Activated naive CD8-positive, alpha-beta T cell treated with anti-CD3 and anti-CD28 coated beads for 36 hours (primary cell): ENCODE measurements around the gene TACR1. TPM values are rescaled to one million over a fixed set of nuclear protein-coding genes. Genes with fewer than 3 reads are reported as not detected.

Experiments used
- DNase-seq: peaks from one replicate; pipeline ENCODE4 v3.0.0; 2021
- H3K27ac Mint-ChIP-seq: one replicate; pipeline ENCODE4 v1.8.0; 2022; ENCODE audit warnings: mild to moderate bottlenecking, moderate library complexity, mixed read lengths
- H3K27me3 Mint-ChIP-seq: one replicate; pipeline ENCODE4 v1.8.0; 2022; ENCODE audit warnings: mild to moderate bottlenecking, mixed read lengths
- H3K36me3 Mint-ChIP-seq: one replicate; pipeline ENCODE4 v1.8.0; 2021; ENCODE audit warnings: mild to moderate bottlenecking, mixed read lengths
- H3K4me1 Mint-ChIP-seq: one replicate; pipeline ENCODE4 v1.8.0; 2021; ENCODE audit warnings: mixed read lengths
- H3K4me3 Mint-ChIP-seq: one replicate; pipeline ENCODE4 v1.8.0; 2022; ENCODE audit warnings: mild to moderate bottlenecking, moderate library complexity, mixed read lengths
- H3K9me3 Mint-ChIP-seq: one replicate; pipeline ENCODE4 v1.8.0; 2022; ENCODE audit warnings: mixed read lengths
- total RNA-seq, 2 experiments: library from RNA; stranded (reverse); gene quantifications; one replicate each; pipeline ENCODE4 v1.2.3, GENCODE V29; 2021

The TACR1 gene
- total RNA-seq, 2 experiments from 2014 or later = not detected

GRCh38 chr2:75210409-75210808 is 11.1 kb upstream of the TACR1 start:
- H3K36me3 Mint-ChIP-seq = no peaks in the 10 kb centered on the region
- H3K4me1 Mint-ChIP-seq = peaks cover 4% of the 10 kb centered on the region
- H3K4me3 Mint-ChIP-seq = no peak overlapping the region
- no peak for DNase-seq
- peaks cover 8% of the 10 kb centered on the region for H3K9me3 Mint-ChIP-seq
- no peak overlapping the region for H3K27ac Mint-ChIP-seq
- peaks cover 6% of the 10 kb centered on the region for H3K27me3 Mint-ChIP-seq

GRCh38 chr2:75208738-75209137 is 9.4 kb upstream of the TACR1 start:
- no peak for DNase-seq
- Mint-ChIP-seq H3K4me1 (peaks cover 4% of the 10 kb centered on the region), H3K27ac (no peak overlapping the region), H3K36me3 (no peaks in the 10 kb centered on the region), H3K9me3 (peaks cover 8% of the 10 kb centered on the region), H3K4me3 (no peak overlapping the region), H3K27me3 (peaks cover 20% of the 10 kb centered on the region)

GRCh38 chr2:75204833-75205232 is 5.5 kb upstream of the TACR1 start:
- peaks cover 56% of the 10 kb centered on the region for H3K27me3 Mint-ChIP-seq
- H3K4me3 Mint-ChIP-seq = no peak overlapping the region
- no peaks in the 10 kb centered on the region for H3K36me3 Mint-ChIP-seq
- H3K27ac Mint-ChIP-seq = no peak overlapping the region
- H3K9me3 Mint-ChIP-seq = peaks cover 8% of the 10 kb centered on the region
- no peak for DNase-seq
- H3K4me1 Mint-ChIP-seq = peaks cover 3% of the 10 kb centered on the region

GRCh38 chr2:75202359-75202758 is 3.0 kb upstream of the TACR1 start:
- H3K36me3 Mint-ChIP-seq = no peaks in the 10 kb centered on the region
- H3K4me1 Mint-ChIP-seq = peaks cover 6% of the 10 kb centered on the region
- no peak overlapping the region for H3K4me3 Mint-ChIP-seq
- H3K9me3 Mint-ChIP-seq = peaks cover 2% of the 10 kb centered on the region
- no peak overlapping the region for H3K27ac Mint-ChIP-seq
- H3K27me3 Mint-ChIP-seq = peaks cover 81% of the 10 kb centered on the region
- DNase-seq = no peak

GRCh38 chr2:75200140-75201096 is 1.1 kb upstream of the TACR1 start:
- H3K4me3 Mint-ChIP-seq = peak overlapping the region; percentile 74
- H3K9me3 Mint-ChIP-seq = no peaks in the 10 kb centered on the region
- no peaks in the 10 kb centered on the region for H3K36me3 Mint-ChIP-seq
- H3K27ac Mint-ChIP-seq = no peak overlapping the region
- H3K4me1 Mint-ChIP-seq = peaks cover 6% of the 10 kb centered on the region
- DNase-seq = peak; percentile 26
- peaks cover 85% of the 10 kb centered on the region for H3K27me3 Mint-ChIP-seq

- H3K36me3 Mint-ChIP-seq = no peaks in the 10 kb centered on the region
- peaks cover 2% of the 10 kb centered on the region for H3K4me1 Mint-ChIP-seq
- no peak overlapping the region for H3K27ac Mint-ChIP-seq
- no peak for DNase-seq
- peaks cover 43% of the 10 kb centered on the region for H3K27me3 Mint-ChIP-seq
- no peak overlapping the region for H3K4me3 Mint-ChIP-seq
- H3K9me3 Mint-ChIP-seq = no peaks in the 10 kb centered on the region
These were observed 4.1 kb downstream of the TACR1 start for GRCh38 chr2:75195076-75195691.

- H3K9me3 Mint-ChIP-seq = no peaks in the 10 kb centered on the region
- no peak overlapping the region for H3K27ac Mint-ChIP-seq
- no peak overlapping the region for H3K4me3 Mint-ChIP-seq
- no peaks in the 10 kb centered on the region for H3K36me3 Mint-ChIP-seq
- no peak for DNase-seq
- no peaks in the 10 kb centered on the region for H3K4me1 Mint-ChIP-seq
- peaks cover 37% of the 10 kb centered on the region for H3K27me3 Mint-ChIP-seq
These were observed 5.0 kb downstream of the TACR1 start for GRCh38 chr2:75194184-75194868.

- Mint-ChIP-seq H3K4me3 (no peak overlapping the region), H3K9me3 (no peaks in the 10 kb centered on the region), H3K4me1 (no peaks in the 10 kb centered on the region), H3K36me3 (no peaks in the 10 kb centered on the region), H3K27ac (no peak overlapping the region), H3K27me3 (peaks cover 19% of the 10 kb centered on the region)
- DNase-seq = no peak
These were observed 6.8 kb downstream of the TACR1 start for GRCh38 chr2:75192496-75192895.

GRCh38 chr2:75190271-75190990 is 8.9 kb downstream of the TACR1 start:
- peaks cover 8% of the 10 kb centered on the region for H3K27me3 Mint-ChIP-seq
- H3K4me3 Mint-ChIP-seq = no peak overlapping the region
- H3K36me3 Mint-ChIP-seq = no peaks in the 10 kb centered on the region
- no peaks in the 10 kb centered on the region for H3K4me1 Mint-ChIP-seq
- no peaks in the 10 kb centered on the region for H3K9me3 Mint-ChIP-seq
- DNase-seq = no peak
- no peak overlapping the region for H3K27ac Mint-ChIP-seq

GRCh38 chr2:75186821-75187220 is 12.5 kb downstream of the TACR1 start:
- Mint-ChIP-seq H3K36me3 (no peaks in the 10 kb centered on the region), H3K4me1 (no peaks in the 10 kb centered on the region), H3K27ac (no peak overlapping the region), H3K4me3 (no peak overlapping the region), H3K9me3 (no peaks in the 10 kb centered on the region), H3K27me3 (peaks cover 4% of the 10 kb centered on the region)
- no peak for DNase-seq

GRCh38 chr2:75182606-75183005 is 16.7 kb downstream of the TACR1 start:
- H3K36me3 Mint-ChIP-seq = no peaks in the 10 kb centered on the region
- DNase-seq = no peak
- no peaks in the 10 kb centered on the region for H3K9me3 Mint-ChIP-seq
- H3K4me3 Mint-ChIP-seq = no peak overlapping the region
- no peaks in the 10 kb centered on the region for H3K27me3 Mint-ChIP-seq
- H3K27ac Mint-ChIP-seq = no peak overlapping the region
- no peaks in the 10 kb centered on the region for H3K4me1 Mint-ChIP-seq

- H3K36me3 Mint-ChIP-seq = no peaks in the 10 kb centered on the region
- H3K27ac Mint-ChIP-seq = no peak overlapping the region
- no peaks in the 10 kb centered on the region for H3K27me3 Mint-ChIP-seq
- H3K4me1 Mint-ChIP-seq = no peaks in the 10 kb centered on the region
- H3K4me3 Mint-ChIP-seq = no peak overlapping the region
- no peaks in the 10 kb centered on the region for H3K9me3 Mint-ChIP-seq
- no peak for DNase-seq
These were observed 18.8 kb downstream of the TACR1 start for GRCh38 chr2:75180476-75180875.

GRCh38 chr2:75177427-75177826 is 21.9 kb downstream of the TACR1 start:
- H3K27ac Mint-ChIP-seq = no peak overlapping the region
- no peaks in the 10 kb centered on the region for H3K4me1 Mint-ChIP-seq
- no peaks in the 10 kb centered on the region for H3K9me3 Mint-ChIP-seq
- no peak overlapping the region for H3K4me3 Mint-ChIP-seq
- no peaks in the 10 kb centered on the region for H3K27me3 Mint-ChIP-seq
- no peaks in the 10 kb centered on the region for H3K36me3 Mint-ChIP-seq
- no peak for DNase-seq

GRCh38 chr2:75175456-75175855 is 23.9 kb downstream of the TACR1 start:
- Mint-ChIP-seq H3K36me3 (no peaks in the 10 kb centered on the region), H3K9me3 (peaks cover 2% of the 10 kb centered on the region), H3K4me3 (no peak overlapping the region), H3K27me3 (no peaks in the 10 kb centered on the region), H3K27ac (no peak overlapping the region), H3K4me1 (no peaks in the 10 kb centered on the region)
- DNase-seq = no peak

- Mint-ChIP-seq H3K4me3 (no peak overlapping the region), H3K27ac (no peak overlapping the region), H3K4me1 (no peaks in the 10 kb centered on the region), H3K9me3 (peaks cover 2% of the 10 kb centered on the region), H3K36me3 (no peaks in the 10 kb centered on the region), H3K27me3 (no peaks in the 10 kb centered on the region)
- no peak for DNase-seq
These were observed 24.3 kb downstream of the TACR1 start for GRCh38 chr2:75174981-75175380.
